Hematopoietic multipotent progenitor cell treated with erythropoietin and hydrocortisone succinate and interleukin-3 and kit ligand, for 15 days (in vitro differentiated cells): ENCODE results near the gene RHOT1.
"Not testable (repeated sequence)": the region's sequence is repeated elsewhere in the genome, so short reads cannot be mapped to it uniquely, and the experiment has no call there.

ENCODE experiments used
- DNase-seq: peaks from one replicate; pipeline ENCODE4 v3.0.0-alpha.2; 2015; ENCODE audit warnings: low spot score

The RHOT1 gene

DNA sequence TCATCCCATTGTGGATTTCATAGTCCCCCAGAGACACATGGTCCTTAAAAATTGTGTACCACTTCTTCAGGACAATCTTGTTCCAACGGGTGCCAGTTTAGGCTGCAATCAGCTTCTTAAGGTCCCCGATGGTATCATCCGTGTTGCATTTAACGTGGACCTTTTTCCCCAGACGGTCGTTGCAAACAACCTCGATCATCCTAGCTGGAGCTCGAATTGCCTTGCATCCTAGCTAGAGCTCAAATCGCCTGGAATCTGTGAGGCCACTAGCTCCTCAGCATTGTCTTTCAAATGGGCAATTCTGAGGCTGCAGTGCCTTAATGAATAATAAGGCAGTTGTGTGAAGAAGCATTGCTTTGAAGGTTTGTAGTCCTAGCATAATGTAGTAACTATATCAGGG is 85.6 kb downstream of the RHOT1 start:
- no peak for DNase-seq

DNA sequence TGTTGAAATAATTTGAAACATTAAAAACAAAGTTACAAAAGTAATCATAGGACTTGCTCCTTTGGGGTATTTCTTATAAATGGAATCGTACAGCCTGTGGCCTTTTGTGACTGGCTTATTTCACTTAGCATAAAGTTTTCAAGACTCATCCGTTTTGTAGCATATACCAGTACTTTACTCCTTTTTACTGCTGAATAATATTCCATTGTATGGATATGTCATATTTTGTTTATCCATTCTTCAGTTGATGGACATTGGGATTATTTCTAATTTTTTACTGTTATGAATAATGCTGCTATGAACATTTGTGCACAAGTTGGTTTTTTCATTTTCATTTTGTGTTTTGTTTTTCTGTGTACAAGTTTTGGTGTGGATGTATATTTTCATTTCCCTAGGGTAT is 93.3 kb downstream of the RHOT1 start:
- no peak for DNase-seq

DNA sequence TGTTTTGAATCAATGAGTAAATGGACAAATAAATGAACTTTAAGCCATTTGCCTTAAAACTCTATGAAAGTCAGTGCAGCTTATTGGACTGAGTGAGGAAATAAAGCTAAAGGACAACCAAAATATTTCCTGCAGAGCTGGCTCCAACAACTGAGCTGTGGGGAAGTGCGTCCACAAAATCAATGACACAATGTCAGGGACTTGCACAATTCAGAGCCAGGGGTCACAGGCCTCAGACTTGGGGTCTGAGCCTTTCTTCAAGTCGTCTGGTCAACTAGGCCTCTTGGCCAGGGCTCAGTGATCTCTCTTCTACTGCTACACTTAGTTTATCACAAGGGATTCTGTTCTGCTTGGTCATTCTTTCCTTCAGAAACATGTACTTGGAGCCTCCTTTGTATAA is 97.2 kb downstream of the RHOT1 start:
- DNase-seq, result no peak

DNA sequence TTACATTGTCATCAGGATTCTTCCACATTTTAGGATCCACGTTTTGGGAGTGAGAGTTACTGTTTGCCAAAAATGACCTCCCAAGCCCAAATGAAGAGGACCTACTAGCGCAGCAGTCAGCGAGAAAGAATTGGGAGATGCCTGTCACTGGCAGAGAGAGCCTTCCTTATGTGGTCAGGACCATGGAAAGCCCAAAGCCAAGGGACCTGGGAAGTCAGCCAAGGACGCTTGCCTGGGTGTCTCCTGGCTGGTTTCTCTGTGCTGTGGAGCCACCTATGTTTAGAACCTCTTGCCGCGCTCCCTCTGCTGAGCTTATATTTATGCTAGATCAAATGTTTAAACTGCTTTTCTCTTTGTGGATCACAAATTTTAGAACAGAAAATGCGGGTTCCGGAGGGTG is 98.4 kb downstream of the RHOT1 start:
- no peak for DNase-seq

DNA sequence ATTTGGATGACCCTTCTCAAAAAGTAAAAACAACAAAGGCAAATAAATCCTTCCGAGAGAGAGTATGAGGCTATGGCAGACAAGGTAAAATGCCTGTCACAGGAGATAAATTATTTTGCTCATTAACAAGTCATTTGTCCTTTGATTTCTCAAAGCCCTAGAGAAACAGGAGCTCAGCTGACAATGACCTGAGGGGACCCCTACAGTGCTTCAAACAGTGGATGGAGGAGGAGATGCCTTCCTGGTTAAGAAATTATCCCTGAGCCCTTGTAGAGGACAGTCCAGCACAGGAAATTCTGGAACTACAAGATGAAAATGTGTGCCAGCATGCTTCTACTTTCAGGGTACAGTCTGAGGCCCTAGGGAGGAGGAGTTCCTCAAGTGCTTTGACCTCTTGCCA is 99.3 kb downstream of the RHOT1 start:
- DNase-seq, result no peak

DNA sequence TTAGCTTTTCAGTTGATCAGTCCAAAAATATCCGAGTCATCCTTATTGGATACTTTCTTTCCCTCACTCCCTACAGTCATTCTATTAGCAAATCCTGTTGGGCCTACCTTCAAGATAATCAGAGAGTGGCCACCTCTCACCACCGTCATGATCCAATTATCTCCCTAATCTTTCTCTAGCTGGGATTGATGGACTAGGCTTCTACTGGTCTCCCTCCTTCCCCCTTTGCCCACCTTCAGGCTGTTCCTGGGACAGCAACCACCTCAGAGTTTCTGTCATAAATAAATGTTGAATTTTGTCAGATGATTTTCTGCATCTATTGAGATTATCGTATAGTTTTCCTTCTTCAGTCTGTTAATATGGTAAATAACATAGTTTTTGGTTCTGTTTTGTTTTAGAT is 107.2 kb downstream of the RHOT1 start:
- DNase-seq, result no peak

DNA sequence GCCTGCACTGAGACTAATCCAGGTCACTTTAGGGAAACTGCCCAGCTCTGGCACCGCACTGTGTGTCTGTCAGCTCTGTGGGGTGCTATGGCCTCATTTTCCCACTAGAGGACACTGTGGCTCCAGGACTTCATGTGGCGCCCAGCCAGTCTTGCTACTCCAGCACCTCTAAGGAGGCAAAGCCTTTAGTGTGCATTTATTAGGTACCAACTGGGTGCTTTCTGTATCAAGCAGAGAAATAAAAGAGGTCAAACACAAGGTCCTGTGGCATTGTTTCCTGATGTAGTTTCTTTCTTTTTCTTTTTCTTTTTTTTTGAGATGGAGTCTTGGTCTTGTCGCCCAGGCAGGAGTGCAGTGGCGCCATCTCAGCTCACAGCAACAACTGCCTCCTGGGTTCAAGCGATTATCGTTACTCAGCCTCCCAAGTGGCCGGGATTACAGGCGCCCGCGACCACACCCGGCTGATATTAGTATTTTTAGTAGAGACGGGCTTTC is 110.9 kb downstream of the RHOT1 start:
- DNase-seq, result peak; percentile 86

DNA sequence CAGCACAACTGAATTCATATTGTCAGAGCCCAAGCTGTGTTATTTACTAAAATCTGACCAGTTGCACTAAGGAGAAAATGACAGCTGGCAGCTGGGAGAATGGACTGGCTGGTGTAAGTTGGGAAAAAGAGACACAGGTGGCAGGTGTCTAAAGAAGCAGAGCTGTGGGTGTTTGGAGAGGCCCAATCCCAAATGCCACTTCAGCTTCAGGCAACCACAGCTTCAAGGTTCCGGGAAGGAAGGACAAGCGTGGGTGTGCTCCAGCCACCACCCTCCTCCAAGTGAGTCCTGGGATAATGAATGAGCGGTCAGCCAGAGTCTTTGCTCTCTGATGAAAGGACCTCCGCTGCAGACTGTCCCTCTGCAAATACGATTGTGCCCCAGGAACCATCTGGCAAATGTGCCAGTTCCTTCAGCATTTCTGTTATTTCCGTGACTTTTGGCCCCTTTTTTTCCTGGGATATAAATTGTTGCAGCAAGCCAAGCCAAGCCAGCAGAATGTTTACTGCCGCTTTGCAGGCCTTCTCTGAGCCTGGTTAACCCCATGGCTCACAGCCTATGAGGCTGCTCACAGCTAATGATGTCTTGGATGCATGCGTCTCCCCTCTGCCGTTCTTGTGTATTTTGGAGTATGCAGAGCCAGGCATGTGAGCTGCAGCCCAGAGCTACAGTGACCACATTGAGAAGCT is 113.9 kb downstream of the RHOT1 start:
- no peak for DNase-seq

DNA sequence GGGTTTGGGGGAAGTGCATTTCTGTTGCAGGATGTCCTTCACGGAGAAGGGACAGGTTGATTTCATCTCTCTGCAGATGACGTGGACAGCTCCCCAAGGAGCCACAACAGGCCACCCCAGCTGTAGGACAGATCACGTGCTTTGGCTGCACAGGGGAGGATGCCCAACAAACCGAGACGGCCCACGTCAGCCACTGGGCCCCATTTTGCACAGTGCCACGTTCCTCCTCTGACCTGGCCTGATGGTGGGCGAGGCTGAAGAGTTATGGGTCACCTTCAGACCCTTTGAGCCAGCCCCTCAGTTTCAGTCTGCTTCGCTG is 114.4 kb downstream of the RHOT1 start:
- no peak for DNase-seq

DNA sequence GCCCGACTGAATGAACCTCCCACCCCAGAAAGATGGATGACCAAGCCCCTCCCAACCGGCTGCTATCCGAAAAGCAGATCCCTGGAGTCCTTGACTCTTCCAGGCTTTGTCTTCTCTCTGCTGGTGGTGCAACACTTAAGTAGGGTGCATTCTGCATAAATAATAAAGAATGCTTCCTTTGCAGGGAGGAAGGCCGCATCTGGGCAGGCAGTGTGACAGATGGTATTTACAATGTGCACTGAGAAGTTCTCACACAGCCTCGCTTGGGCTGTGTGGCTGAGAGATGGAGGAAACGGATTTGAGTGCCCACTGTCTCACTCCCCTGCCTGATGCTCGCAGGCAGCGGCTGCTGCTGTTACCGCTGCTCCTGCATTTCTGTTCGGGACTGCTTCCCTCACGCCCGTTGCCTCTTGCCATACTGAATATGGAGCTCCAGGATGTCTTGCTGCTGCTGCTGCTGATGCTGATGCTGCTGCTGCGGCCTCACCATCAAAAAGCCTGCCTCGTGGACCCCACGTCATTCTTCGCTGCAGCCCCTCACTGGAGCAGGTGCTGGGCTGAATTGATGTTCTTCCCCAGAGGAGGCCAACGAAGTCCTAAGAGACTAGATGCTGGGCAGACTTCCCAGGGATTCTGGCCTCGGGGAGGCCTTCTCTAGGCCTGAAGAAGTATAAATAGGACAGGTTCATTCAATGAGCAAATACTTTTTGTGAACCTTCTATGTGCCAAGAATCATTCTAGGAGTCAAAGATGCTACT is 116.3 kb downstream of the RHOT1 start:
- DNase-seq, result no peak

DNA sequence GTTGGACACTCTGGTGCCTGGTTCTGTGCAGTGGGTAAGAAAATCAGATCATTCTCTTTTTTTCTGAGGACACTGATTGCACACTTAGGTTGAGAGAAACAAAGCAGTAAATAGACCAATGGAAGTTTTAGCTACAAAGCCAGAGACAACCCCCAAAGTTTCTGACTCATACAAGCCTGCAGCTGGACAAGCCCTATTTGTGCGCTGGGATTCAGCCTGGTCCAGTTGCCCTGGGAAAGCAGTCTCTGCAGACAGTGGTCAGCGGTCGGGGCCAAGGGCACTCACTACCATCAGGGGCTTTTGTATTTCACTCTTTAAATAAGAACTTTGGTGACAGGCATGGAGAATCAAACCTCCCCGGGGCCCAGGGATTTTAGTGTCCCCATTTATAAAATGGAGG is 117.3 kb downstream of the RHOT1 start:
- DNase-seq, result no peak

DNA sequence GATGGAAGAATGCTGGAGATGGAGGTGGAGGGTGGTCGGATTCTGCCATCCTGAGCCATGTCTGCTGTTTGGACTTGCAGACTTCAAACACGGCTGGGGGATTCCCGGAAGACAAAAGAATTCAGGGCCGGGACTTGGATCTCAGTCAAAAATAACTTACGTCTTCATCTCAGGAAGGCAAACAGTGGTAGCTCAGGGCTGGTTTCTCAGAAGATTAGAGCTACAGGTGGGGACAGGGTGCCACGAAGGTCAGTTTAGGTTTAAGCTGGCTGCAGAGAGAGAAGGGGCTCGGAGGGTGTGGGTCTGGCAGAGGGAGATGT is 119.1 kb downstream of the RHOT1 start:
- no peak for DNase-seq

DNA sequence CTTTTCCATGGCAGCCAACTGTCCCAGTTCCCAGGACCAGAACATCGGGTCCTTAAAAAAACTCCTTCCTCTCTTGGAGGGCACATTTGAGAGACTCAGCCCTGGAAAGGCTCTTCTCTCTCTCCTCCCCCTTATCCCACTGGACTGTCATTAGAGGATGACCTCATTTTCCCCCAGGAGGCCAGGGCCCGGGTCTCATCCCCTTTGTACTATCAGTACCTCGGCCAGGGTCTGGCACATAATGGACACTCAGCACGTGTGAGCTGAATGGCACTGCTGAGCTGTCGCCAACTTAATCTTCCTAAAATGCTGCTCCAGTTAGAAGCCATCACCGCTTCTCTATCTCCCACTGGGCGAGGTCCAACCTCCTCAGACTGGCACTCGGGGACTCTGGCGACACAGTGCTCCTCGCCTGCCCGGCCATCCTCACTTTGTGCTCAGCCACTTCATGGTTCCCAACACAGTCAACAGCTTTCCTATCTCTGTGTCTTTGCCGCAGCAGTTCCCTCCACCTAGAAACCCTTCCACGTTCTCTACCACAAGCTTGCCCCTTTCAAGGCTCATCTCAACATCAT is 119.7 kb downstream of the RHOT1 start:
- DNase-seq, result no peak

DNA sequence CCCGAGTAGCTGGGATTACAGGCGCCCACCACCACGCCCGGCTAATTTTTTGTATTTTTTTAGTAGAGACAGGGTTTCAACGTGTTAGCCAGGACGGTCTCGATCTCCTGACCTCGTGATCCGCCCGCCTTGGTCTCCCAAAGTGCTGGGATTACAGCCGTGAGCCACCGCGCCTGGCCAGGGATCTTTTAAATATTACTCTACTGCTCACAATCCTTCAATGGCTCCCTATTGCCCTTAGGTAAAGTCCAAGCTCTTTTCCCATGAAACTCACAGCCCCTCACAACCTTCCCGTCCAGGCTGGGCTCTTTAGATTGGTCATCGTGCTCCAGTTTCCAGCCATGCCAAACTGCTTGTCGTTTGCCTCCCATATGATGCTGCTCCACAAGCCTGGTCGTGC is 121.2 kb downstream of the RHOT1 start:
- DNase-seq, result not testable (repeated sequence)

DNA sequence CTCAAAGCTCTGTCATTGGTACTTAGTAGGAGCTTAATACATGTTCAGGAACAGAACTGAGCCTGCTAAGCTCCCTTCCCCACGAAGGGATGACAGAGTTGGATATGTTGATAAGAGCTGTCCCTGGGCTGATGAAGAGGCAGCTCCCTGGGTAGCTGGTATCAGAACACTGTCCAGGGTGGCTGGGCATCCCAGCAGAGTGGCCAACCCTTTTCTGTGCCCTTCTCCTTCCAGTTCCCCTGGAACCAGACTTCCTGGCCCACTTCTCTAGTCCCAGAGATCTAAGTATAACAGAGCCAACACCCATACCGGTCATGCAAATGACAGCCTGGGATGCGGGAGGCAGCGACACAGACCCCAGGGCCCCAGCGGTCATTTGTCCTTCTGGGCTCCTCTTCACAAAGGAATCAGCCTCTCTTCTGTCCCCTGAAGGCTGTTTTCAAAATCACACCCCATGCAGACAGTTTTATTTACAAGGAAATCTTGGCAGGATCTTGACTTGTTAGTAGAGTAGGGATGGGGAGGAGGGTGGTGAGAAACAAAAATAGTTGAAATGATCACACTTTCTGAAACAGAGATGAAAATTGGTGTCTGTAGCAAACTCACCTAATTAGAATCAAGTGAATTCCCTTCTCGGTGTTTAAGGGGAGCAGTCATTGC is 122.0 kb downstream of the RHOT1 start:
- DNase-seq, result no peak

DNA sequence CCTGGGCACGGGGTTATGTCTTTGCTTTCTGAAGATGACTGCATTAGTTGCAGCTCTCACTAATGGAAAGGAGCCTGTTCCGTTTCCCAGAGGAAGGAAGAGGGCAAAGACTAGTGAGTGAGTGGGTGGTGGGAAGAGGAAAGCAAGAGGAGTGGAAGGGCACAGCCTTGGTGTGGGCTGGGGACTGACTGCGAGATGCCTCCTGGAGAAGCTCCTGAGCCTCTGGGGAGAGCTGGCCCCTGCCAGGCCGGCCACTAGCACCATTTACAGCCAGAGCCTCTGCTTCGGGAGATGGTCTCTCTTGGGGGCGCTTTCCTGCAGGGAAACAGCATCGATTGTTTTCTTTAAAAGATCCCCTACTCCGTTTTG is 122.5 kb downstream of the RHOT1 start:
- DNase-seq, result no peak

DNA sequence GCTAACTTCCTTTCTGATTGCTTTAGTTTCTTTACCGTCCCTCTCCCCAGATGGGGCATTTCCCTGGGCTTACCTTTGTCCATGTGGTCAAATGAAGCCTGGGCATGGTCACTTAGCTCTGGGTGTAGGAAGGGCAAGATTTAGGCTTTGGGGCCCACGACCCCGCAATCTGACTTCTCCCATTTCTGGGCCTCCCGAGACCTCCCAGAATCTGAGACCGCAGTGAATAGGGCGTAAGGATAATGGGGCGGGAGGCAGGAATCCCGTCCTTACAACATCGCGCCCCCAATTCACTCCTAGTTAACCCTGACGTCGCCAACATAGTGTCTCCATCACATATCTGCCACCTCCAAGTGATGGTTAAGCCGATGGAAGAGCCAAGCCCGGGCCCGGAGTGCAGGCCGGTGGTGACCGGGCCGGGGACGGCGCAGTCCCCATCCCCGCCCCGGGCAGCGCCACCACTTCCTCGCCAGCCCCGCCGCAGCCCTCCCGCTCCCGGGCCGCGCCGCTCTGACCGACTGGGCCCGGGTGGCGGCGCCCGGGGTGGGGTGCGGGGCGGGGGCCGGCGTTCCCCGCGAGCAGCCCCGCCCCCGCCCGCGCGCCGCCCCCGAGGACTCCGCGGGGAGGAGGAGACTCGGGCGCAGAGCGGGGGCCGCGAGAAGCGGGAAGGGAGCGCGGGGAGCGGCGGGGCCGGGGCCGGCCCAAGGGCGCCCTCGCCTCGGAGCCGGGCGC is 123.1 kb downstream of the RHOT1 start, which contains the start of gene RHBDL3:
Gene RHBDL3 (plus strand): TSS at position 641 of the 732 bp plus-strand sequence. CDS start 358 bp downstream, outside the sequence.
- no peak for DNase-seq

DNA sequence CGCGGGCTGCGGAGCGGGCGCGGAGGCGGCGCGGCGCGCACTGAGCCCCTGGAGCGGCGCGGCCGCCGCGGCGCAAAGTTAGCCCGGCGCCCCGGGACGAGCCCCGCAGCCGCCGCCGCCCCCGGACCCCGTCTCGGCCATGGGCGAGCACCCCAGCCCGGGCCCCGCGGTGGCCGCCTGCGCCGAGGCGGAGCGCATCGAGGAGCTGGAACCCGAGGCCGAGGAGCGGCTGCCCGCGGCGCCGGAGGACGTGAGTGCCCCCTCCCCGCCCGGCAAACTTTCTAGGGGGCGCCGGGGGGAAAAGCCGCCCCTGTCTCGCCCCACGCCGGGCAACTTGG is 123.7 kb downstream of the RHOT1 start:
- DNase-seq, result no peak

DNA sequence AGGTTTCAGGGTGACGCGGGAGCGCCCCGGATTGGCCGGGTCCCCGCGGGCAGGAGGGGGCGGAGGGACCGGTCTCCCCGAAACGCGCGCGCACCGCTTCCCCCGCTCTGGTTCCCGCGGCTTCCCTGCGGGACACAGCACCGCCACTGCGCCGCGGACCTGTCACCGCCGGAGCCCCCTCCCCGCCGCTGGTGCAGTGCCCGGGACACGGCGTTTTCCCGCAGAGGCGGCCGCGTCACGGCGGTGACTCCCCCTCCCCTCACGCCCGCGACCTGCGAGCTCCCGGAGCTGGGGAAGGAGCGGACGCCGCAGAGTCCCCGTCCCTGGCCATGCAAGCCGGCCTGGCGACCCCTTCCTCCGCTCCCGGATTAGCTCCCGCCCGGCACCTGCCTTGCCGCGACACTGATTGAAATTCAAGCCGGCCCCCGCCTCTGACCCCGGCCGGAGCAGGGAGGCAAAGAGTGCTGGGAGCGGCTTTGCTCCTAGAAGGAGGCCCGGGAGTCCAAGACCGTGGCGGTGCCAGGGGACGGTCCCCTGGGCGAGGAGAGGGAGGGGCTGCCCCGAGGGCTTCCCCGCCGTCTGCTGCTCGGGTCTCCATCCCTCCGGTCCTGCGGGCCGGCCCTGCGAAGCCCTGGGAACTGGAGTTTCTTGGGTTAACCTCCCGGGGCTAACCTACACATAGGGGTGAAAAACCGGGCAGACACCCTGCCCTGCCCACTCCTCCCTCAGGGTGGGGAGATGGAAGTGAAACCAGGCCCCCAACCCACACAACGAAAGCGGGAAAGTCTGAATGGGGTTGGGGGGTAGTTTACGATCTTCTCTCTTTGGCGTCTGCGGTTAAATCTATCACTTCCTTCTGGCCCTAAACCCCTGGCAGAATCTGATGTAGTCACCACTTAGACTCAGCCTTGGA is 124.3 kb downstream of the RHOT1 start:
- DNase-seq, result no peak

DNA sequence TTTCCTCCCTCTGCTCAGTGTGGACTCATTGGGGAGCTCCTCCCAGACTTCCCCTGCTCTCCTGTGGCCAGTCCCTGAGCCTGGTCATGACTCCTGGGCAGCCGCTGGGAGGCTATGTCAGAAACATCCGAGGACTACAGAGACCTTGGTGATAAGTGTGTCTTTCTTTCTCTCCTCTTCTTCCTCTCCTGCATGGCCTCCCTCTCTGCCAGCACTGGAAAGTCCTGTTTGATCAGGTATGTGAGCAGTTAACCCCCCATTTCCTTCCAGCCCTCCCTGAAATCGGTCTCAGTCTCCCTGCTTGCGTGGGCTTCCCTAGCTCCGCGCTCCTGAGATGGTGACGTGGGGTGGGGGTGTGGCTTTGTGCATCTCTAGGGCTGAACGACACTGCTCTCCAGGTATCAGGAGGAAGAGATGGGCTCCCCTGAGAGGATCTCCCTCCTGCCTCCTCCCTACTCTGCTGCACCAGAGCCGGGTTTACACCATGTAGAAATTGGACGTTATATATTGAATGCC is 125.4 kb downstream of the RHOT1 start:
- no peak for DNase-seq

DNA sequence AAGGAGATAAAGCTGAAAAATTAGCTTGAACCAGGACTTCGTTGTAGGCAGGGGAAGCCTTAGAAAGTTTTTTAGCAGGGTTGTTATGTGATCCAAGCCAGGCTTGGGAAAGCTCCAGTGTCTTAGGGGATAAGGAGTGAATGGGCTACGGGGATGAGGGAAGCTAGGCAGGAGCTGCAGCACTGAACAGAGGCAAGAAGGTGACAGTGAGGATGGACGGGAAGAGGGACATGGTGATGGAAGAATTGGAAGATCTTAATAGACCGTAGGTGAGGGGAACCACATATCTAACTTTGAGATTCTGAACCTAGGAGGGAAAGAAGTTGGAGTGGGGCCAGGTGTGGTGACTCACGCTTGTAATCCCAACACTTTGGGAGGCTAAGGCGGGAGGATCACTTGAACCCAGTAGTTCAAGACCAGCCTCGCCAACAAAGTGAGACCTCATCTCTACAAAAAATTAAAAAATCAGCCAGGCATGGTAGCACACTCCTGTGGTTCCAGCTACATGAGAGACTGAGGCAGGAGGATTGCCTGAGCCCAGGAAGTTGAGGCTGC is 126.5 kb downstream of the RHOT1 start:
- no peak for DNase-seq
